Muscle layer of duodenum (tissue), 2 donors: ENCODE data around the gene CXCL12.
A peak's percentile ranks its signal among the peaks of the same experiment; 100 is the strongest.

Source experiments
- H3K27ac ChIP-seq: one replicate; pipeline ENCODE4 v1.7.0; 2013; ENCODE audit warnings: mild to moderate bottlenecking, low read length
- H3K27me3 ChIP-seq: one replicate; pipeline ENCODE4 v1.7.0; 2013; ENCODE audit warnings: low read depth, mild to moderate bottlenecking, control low read depth, low read length
- H3K36me3 ChIP-seq, 2 donors: one replicate each; pipeline ENCODE4 v1.7.0; 2013; ENCODE audit warnings: low read length in 2 of 2, control low read depth in 1 of 2, mild to moderate bottlenecking in 1 of 2; ENCODE audit not compliant: insufficient read depth in 2 of 2, control insufficient read depth in 1 of 2
- H3K4me1 ChIP-seq, 2 donors: one replicate each; pipeline ENCODE4 v1.7.0; 2013; ENCODE audit warnings: low read length in 2 of 2, mild to moderate bottlenecking in 2 of 2, control low read depth in 1 of 2, moderate library complexity in 1 of 2; ENCODE audit not compliant: insufficient read depth in 2 of 2, control insufficient read depth in 1 of 2
- H3K4me3 ChIP-seq, 2 donors: one replicate each; pipeline ENCODE4 v1.7.0; 2013; ENCODE audit warnings: low read length in 2 of 2, low read depth in 1 of 2, mild to moderate bottlenecking in 1 of 2
- H3K9me3 ChIP-seq, 2 donors: one replicate each; pipeline ENCODE4 v1.7.0; 2013; ENCODE audit warnings: low read length in 2 of 2, control low read depth in 1 of 2, mild to moderate bottlenecking in 1 of 2; ENCODE audit not compliant: control insufficient read depth in 1 of 2
- donor health status: healthy.

CXCL12 gene

GRCh38 chr10:44391981-44392380 is 7.1 kb upstream of the CXCL12 start:
- H3K27me3 ChIP-seq, result no peaks in the 10 kb centered on the region
- no peaks in the 10 kb centered on the region for H3K36me3 ChIP-seq
- no peak overlapping the region for H3K4me3 ChIP-seq
- H3K27ac ChIP-seq, result no peak overlapping the region
- H3K9me3 ChIP-seq, result no peaks in the 10 kb centered on the region
- H3K4me1 ChIP-seq, result peaks cover 0 to under 1% of the 10 kb centered on the region in 2 donors

GRCh38 chr10:44390585-44391072 is 5.7 kb upstream of the CXCL12 start:
- no peak overlapping the region for H3K27ac ChIP-seq
- no peak overlapping the region for H3K4me3 ChIP-seq
- H3K27me3 ChIP-seq, result no peaks in the 10 kb centered on the region
- H3K4me1 ChIP-seq, result peaks cover 0 to 6% of the 10 kb centered on the region in 2 donors
- no peaks in the 10 kb centered on the region for H3K36me3 ChIP-seq
- no peaks in the 10 kb centered on the region for H3K9me3 ChIP-seq

- Histone ChIP-seq H3K4me1 (peaks cover 0 to 13% of the 10 kb centered on the region in 2 donors), H3K27me3 (no peaks in the 10 kb centered on the region), H3K36me3 (no peaks in the 10 kb centered on the region), H3K9me3 (no peaks in the 10 kb centered on the region), H3K4me3 (no peak overlapping the region), H3K27ac (no peak overlapping the region)
Measured at GRCh38 chr10:44389556-44389955, 4.7 kb upstream of the CXCL12 start.

DNA sequence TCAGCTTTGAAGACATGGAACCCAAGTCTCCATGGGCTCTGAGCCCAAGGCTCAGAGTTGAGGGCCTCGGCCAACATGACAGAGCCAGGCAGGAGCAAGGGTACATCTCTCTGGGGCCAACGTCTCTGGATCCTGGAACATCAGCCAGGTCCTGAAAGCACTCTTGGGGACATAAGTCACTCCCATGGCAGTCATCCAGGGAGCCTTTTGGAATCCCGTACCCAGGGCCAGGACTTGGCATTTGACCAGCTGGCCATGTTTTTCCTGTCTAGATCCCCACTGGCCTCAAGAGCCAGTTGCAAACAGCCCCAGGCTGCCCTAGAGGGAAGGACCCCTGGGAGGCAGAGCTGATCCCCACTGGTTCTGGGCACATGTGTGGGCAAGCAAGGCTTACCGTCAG is 4.3 kb upstream of the CXCL12 start:
- Histone ChIP-seq H3K9me3 (no peaks in the 10 kb centered on the region), H3K27me3 (no peaks in the 10 kb centered on the region), H3K4me1 (peaks cover 0 to 17% of the 10 kb centered on the region in 2 donors), H3K27ac (no peak overlapping the region), H3K4me3 (no peak overlapping the region), H3K36me3 (no peaks in the 10 kb centered on the region)

GRCh38 chr10:44388641-44389040 is 3.7 kb upstream of the CXCL12 start:
- peaks cover 0 to 18% of the 10 kb centered on the region in 2 donors for H3K4me1 ChIP-seq
- no peaks in the 10 kb centered on the region for H3K27me3 ChIP-seq
- H3K27ac ChIP-seq, result no peak overlapping the region
- H3K9me3 ChIP-seq, result no peaks in the 10 kb centered on the region
- no peaks in the 10 kb centered on the region for H3K36me3 ChIP-seq
- no peak overlapping the region for H3K4me3 ChIP-seq

DNA sequence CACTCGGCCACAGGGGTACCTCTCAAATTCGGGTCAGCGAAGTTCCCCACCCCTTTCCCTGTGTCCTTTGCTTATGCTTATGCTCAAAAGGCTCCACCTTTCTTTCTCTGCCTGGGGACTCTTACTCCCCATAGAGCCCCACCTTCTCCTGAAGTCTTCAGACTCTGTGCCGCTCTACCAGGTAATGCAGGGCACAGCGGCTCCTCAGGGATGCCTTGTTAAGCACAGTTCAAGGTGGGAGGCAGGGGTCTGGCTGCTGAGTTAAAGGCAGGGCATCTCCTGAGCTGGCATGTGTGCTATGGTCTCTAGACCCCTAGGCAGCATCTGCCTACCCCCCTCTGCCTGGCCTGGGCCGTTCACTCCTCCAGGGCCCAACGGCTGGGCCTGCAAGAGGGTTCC is 3.0 kb upstream of the CXCL12 start:
- Histone ChIP-seq H3K4me3 (no peak overlapping the region), H3K9me3 (no peaks in the 10 kb centered on the region), H3K27me3 (no peaks in the 10 kb centered on the region), H3K4me1 (peaks cover 0 to 18% of the 10 kb centered on the region in 2 donors), H3K27ac (no peak overlapping the region), H3K36me3 (no peaks in the 10 kb centered on the region)

DNA sequence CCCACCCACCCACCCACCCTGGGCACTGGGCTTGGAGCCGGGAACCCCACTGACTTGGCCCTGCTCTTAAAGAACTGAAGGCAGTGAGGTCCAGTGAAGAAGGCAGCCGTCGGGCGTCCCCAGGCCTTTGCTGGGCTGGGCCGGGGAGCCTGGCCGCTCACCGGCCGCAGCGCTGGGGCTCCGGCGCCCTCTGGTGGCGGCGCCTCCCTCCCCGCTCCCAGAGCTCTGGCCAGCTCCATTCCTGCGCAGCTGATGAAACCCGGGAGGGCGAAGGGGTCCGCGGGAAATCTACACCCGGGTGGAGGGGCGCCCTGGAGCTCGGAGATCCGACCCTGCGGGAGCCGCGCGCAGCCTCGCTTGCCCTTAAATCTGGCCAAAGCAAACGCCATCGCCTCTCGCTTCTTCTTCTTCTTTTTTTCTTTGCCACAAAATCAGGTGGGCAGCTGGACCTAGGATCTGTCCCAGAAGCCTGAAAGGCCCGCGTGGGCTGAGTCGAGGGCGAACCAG is 1.7 kb upstream of the CXCL12 start:
- H3K27me3 ChIP-seq, result no peaks in the 10 kb centered on the region
- H3K36me3 ChIP-seq, result no peaks in the 10 kb centered on the region
- no peak overlapping the region for H3K27ac ChIP-seq
- H3K4me1 ChIP-seq, result peaks cover 0 to 18% of the 10 kb centered on the region in 2 donors
- H3K4me3 ChIP-seq, result no peak overlapping the region
- no peaks in the 10 kb centered on the region for H3K9me3 ChIP-seq

- Histone ChIP-seq H3K4me3 (peak overlapping the region; percentile 21 to 77), H3K27ac (no peak overlapping the region), H3K36me3 (no peaks in the 10 kb centered on the region), H3K27me3 (no peaks in the 10 kb centered on the region), H3K9me3 (no peaks in the 10 kb centered on the region), H3K4me1 (peaks cover 0 to 18% of the 10 kb centered on the region in 2 donors)
Measured at GRCh38 chr10:44385696-44386441, 972 bp upstream of the CXCL12 start.

- Histone ChIP-seq H3K9me3 (no peaks in the 10 kb centered on the region), H3K27ac (no peak overlapping the region), H3K4me3 (peak overlapping the region; percentile 62 to 77), H3K27me3 (no peaks in the 10 kb centered on the region), H3K4me1 (peaks cover 0 to 18% of the 10 kb centered on the region in 2 donors), H3K36me3 (no peaks in the 10 kb centered on the region)
Measured at GRCh38 chr10:44384601-44385025, 284 bp downstream of the CXCL12 start.

- Histone ChIP-seq H3K27me3 (no peaks in the 10 kb centered on the region), H3K27ac (no peak overlapping the region), H3K9me3 (no peaks in the 10 kb centered on the region), H3K36me3 (no peaks in the 10 kb centered on the region), H3K4me3 (peak overlapping the region; percentile 62 to 77), H3K4me1 (peaks cover 0 to 18% of the 10 kb centered on the region in 2 donors)
Measured at GRCh38 chr10:44383749-44384600, 922 bp downstream of the CXCL12 start.
